Esophagus muscularis mucosa (tissue), 4 donors: Measurements from ENCODE around the gene XXYLT1. TPM values are rescaled to one million over a fixed set of nuclear protein-coding genes. Genes with fewer than 3 reads are reported as not detected.

Experiments
- DNase-seq: peaks from one replicate; pipeline ENCODE4 v3.0.0-alpha.2; 2017; ENCODE audit errors: extremely low spot score
- H3K27ac ChIP-seq, 4 donors: fragments of 200-600 bp; sonication (generic); replicated peaks in 1 of 4; 1 replicate in 3 of 4; 2 replicates in 1 of 4; pipeline ENCODE4 v1.5.1; 2016 to 2019; ENCODE audit warnings: mild to moderate bottlenecking in 1 of 4
- H3K27me3 ChIP-seq, 4 donors: fragments of 200-600 bp; sonication (generic); one replicate each; pipeline versions ENCODE4 v1.5.1 to v1.6.0; 2016 to 2019
- H3K36me3 ChIP-seq, 4 donors: fragments of 200-600 bp; sonication (generic); one replicate each; pipeline ENCODE4 v1.5.1; 2016 to 2019
- H3K4me1 ChIP-seq, 4 donors: fragments of 200-600 bp; sonication (generic); one replicate each; pipeline ENCODE4 v1.5.1; 2016 to 2019
- H3K4me3 ChIP-seq, 4 donors: fragments of 200-600 bp; sonication (generic); 1 replicate in 2 of 4; 2 replicates in 2 of 4; pipeline ENCODE4 v1.5.1; 2016 to 2019; ENCODE audit warnings: mild to moderate bottlenecking in 4 of 4, moderate library complexity in 1 of 4
- H3K9me3 ChIP-seq, 4 donors: fragments of 200-600 bp; sonication (generic); 1 replicate in 3 of 4; 2 replicates in 1 of 4; pipeline ENCODE4 v1.5.1; 2016 to 2019
- CTCF ChIP-seq, 3 experiments: fragments of 200-600 bp in 2 of 3; fragments of 450-650 bp in 1 of 3; sonication (generic) in 2 of 3; IDR thresholded peaks; one replicate each; pipeline ENCODE4 v1.5.1; 2017 to 2019; ENCODE audit warnings: antibody characterized with exemption in 3 of 3, mild to moderate bottlenecking in 2 of 3, moderate library complexity in 1 of 3
- EP300 ChIP-seq: sonication (generic); formaldehyde crosslinking; IDR thresholded peaks from one replicate; pipeline ENCODE4 v1.6.1; 2017; ENCODE audit warnings: antibody characterized with exemption
- POLR2A ChIP-seq: fragments of 450-650 bp; IDR thresholded peaks from one replicate; pipeline ENCODE4 v1.6.1; 2017; ENCODE audit warnings: antibody characterized with exemption, moderate library complexity, mild to moderate bottlenecking, low read depth
- POLR2AphosphoS5 ChIP-seq, 2 donors: sonication (generic); formaldehyde crosslinking; IDR thresholded peaks; one replicate each; pipeline ENCODE4 v1.6.1; 2017; ENCODE audit warnings: antibody characterized with exemption in 2 of 2
- WGBS: methylation state at CpG from one replicate; pipeline ENCODE4 v1.1.5; 2018; 5-methylcytosine and 5-hydroxymethylcytosine counted together
- intact Hi-C: fragments of 100-400 bp; cut with DNase I; formaldehyde crosslinking; loops from one replicate; pipeline ENCODE4 v1.15.1; 2023
- total RNA-seq, 4 donors: library from RNA; depleted of rRNA; stranded (reverse); fragments of >200 nt; gene quantifications; one replicate each; pipeline versions ENCODE4 v1.1.0 to v1.2.1, GENCODE V29; 2016

XXYLT1 gene
- total RNA-seq, 4 donors from 2014 or later = 8.8 to 18.5 (median 13.9) TPM

DNA sequence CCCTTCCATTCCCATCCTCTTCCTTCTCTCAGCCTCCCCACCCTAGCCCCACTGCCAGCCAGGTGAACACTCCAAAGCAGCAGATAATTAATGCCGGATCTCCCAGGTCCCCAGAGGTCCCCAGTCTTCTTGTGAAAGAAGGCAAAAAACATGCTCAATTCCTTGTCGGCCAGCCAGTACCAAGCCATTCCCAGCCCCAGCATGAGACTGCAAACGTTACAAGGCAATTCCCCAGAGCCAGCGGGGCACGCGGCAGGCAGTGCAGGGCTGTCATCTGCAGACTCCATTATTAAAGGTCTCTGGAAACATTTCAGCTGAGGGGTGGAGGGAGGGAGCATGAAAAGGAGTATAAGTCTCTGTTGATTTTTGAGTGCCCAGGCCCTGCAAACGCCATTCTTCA, 117.8 kb downstream of the XXYLT1 start:
- 32% methylated on average over 3 of the region's 7 CpGs for whole genome bisulfite sequencing

DNA sequence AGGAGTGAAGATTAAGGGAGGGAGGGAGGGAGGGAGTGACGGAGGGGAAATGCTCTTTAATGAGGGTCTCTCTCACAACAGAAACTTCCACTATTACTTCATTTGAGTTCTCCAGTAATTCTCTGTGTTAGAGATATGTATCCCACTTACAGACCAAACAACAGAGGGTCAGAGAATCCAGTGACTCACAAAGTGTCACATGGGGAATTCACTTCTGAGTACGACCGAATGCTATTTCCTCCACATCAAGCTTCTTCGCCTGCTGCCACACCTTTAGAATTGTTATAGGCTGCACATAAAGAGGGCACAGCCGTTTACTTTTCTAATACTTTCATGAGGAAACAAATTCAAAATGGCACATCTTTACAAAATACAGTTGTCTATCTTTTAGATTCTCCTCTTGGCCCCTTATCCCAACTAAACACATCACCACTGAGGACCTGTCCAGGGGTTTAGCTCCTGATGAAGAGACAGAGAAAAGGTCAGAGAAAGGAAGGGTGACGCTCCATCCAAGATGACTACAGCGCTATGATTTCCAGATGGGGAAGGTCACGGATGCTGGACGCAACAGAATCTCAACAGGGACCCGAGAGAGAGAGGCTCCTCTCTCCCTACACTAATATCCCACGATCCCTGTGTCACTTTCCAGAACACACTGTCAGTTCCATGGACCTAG, 119.0 kb downstream of the XXYLT1 start:
- WGBS = 73% methylated on average over 11 of the region's 11 CpGs
- Histone ChIP-seq H3K27ac (peak overlapping the region; percentile 74 to 88 (median 81)), H3K4me1 (peaks cover 66 to 82% (median 78%) of the 10 kb centered on the region in 4 donors), H3K4me3 (no peak overlapping the region), H3K36me3 (no peaks in the 10 kb centered on the region), H3K9me3 (no peaks in the 10 kb centered on the region), H3K27me3 (no peaks in the 10 kb centered on the region)
- DNase-seq = no peak
- no peak for TF ChIP-seq POLR2A
- no peak for TF ChIP-seq EP300
- TF ChIP-seq CTCF (IDR thresholded peaks at IDR 0.05) = no peak
- TF ChIP-seq POLR2AphosphoS5 (IDR thresholded peaks at IDR 0.05) = no peak
- intact Hi-C loops = no loop called here

More for the DNA sequence above, 117.8 kb downstream of the XXYLT1 start:
- Histone ChIP-seq H3K4me3 (peak overlapping the region in 1 of 4 donors; percentile 2), H3K4me1 (peaks cover 66 to 81% (median 75%) of the 10 kb centered on the region in 4 donors), H3K27ac (peak overlapping the region; percentile 74 to 88 (median 81)), H3K27me3 (no peaks in the 10 kb centered on the region), H3K36me3 (no peaks in the 10 kb centered on the region), H3K9me3 (no peaks in the 10 kb centered on the region)
- no peak for DNase-seq
- TF ChIP-seq CTCF (IDR thresholded peaks at IDR 0.05) = peak in 1 of 3 experiments; percentile 4
- TF ChIP-seq POLR2A = no peak
- peak in 1 of 2 donors; percentile 52 for TF ChIP-seq POLR2AphosphoS5 (IDR thresholded peaks at IDR 0.05)
- TF ChIP-seq EP300 = no peak
- intact Hi-C loops = no loop called here

GRCh38 chr3:195151402-195151801, 119.6 kb downstream of the XXYLT1 start:
- H3K4me3 ChIP-seq = no peak overlapping the region
- no peaks in the 10 kb centered on the region for H3K9me3 ChIP-seq
- 64% methylated on average over 3 of the region's 3 CpGs for whole genome bisulfite sequencing
- H3K27me3 ChIP-seq = no peaks in the 10 kb centered on the region
- DNase-seq = no peak
- no peak for TF ChIP-seq POLR2A
- TF ChIP-seq POLR2AphosphoS5 (IDR thresholded peaks at IDR 0.05) = no peak
- no peak for TF ChIP-seq EP300
- no peak for TF ChIP-seq CTCF (IDR thresholded peaks at IDR 0.05)
- intact Hi-C loops = no loop called here
- H3K36me3 ChIP-seq = no peaks in the 10 kb centered on the region
- peaks cover 65 to 82% (median 76%) of the 10 kb centered on the region in 4 donors for H3K4me1 ChIP-seq
- peak overlapping the region; percentile 74 to 88 (median 81) for H3K27ac ChIP-seq

DNA sequence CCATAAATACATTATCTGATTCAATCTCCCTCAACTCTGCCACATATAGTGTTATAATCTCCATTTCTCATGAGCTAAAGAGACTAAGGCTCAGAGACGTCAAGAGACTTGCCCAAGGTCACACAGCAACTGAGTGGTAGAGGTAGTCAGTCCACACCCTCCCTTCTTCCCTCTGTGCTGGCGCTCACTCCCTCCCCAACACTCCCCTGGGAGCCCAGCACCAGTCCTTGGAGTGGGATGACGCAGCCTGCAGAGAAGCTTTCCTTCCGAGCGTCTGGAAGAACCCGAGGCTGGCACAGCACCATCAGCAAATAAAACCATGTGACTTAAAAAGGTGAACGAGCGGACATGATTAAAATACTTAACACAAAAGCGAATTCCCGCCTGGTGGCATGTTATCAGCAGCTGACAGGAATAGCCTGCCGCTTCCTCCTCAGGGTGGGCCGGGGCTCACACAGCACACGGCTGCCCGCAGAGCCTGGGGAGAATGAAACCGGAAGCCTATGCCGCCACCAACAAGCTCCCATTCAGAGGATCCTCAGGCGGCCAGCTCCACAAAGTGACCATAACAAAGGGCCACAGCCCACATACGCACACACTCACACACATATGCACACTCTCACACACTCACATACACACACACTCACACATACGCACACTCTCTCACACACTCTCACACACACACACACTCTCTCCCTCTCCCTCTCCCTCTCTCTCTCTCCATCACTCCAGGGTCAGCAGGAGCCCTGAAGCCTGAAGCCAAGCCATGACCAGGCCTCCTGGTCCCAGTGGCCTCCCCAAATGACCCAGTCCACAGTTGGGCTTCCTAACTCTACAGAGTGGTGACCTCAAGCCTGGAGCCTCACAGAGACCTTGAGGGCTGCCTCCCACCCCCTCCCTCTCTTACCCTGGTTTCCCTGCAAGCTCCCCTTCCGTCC, 120.5 kb downstream of the XXYLT1 start:
- Histone ChIP-seq H3K4me3 (peak overlapping the region; percentile 36 to 52 (median 42)), H3K4me1 (peaks cover 56 to 74% (median 69%) of the 10 kb centered on the region in 4 donors), H3K27ac (peak overlapping the region; percentile 73 to 88 (median 75)), H3K9me3 (no peaks in the 10 kb centered on the region), H3K27me3 (no peaks in the 10 kb centered on the region), H3K36me3 (no peaks in the 10 kb centered on the region)
- 56% methylated on average over 20 of the region's 20 CpGs for WGBS
- no peak for DNase-seq
- intact Hi-C loops = no loop called here
- TF ChIP-seq POLR2AphosphoS5 (IDR thresholded peaks at IDR 0.05) (peak; percentile 37 to 58), EP300 (no peak), CTCF (IDR thresholded peaks at IDR 0.05) (no peak)
